SH-SY5Y (cell line): ENCODE results near the gene COMMD10.

Source experiments
- GATA2 ChIP-seq: IDR thresholded peaks from 2 replicates; pipeline ENCODE4 v1.6.1; 2011; ENCODE audit warnings: mild to moderate bottlenecking, low read depth, low read length
- GATA3 ChIP-seq: IDR thresholded peaks from 2 replicates; pipeline ENCODE4 v1.6.1; 2011; ENCODE audit warnings: low read depth, mild to moderate bottlenecking, low read length, moderate library complexity

Gene COMMD10

GRCh38 chr5:116076496-116076895 is 8.3 kb upstream of the COMMD10 start:
- TF ChIP-seq GATA2 (no peak), GATA3 (no peak)

DNA sequence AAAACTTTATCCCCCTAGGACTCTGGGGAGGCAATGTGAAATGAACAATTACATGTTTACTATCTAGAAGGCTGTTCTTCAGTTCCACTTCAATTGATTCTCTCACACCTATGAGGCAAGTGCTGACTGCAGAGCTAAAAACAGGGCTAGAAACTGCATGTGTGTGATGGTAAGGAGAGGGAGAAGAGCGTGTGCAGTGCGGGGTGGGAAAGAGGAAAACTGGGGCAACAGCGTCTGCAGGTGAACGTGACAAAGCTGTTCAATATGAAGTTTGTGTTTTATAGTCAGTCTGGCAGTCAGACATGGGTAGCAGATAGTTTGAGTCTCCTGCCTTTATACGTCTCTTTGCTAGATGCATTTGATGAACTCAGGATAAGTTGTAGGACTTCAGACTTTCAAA is 6.6 kb upstream of the COMMD10 start:
- no peak for TF ChIP-seq GATA2
- no peak for TF ChIP-seq GATA3

DNA sequence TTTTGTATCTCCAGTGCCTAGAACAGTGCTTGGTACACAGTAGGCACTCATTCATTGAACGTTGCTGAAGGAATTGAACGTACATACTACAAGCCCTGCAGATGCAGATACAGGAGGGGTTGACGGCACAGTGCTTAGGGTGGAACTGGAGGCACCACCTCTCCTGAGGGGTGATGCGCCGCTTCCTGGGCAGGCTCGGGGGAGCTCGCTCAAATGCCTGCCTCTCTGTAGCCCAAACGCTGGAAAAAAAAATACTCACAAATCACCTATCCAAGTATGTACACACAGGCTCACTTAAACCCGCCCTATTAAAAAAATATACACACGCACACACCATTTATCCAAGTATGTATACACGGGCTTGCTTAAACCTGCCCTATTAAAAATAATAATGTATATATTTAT is 536 bp upstream of the COMMD10 start:
- TF ChIP-seq GATA3 (no peak), GATA2 (no peak)

DNA sequence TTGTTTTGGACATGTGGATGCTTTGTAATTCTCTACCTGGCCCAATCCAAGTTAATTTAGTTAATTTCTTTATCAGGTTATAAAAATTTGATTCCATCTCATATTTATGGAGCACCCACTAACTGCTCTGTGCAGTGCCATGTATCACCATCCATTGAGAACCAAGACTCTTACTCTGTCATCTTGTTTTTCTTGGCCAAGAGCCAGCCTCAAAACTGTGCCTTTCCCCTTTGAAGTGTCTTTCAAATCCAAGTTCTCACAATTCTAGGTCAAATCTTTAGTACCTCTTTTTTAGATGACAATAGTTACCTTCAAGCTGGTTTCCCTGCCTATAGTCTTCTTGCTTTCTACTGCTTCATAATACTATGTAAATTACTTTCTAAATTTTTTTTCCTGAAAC is 3.2 kb downstream of the COMMD10 start:
- TF ChIP-seq GATA3 = no peak
- TF ChIP-seq GATA2 = no peak

DNA sequence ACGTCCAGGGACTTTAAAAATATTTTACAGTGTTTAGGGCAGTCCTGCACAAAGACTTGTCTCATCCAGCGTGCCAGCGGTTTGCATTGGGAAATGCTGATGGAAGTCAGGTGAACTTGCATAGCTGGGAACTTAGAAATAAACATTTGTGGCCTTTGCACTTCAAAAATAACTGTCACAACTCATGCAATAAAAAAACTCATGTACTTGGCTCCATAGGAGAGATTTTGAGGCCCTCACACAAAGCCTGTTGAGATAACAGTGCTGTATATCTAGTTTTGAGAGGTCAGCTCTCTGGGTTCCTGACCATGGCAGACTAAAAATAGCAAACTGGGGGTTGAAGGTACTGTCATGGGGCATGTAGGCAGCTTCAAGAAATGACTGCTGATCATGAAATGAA is 5.5 kb downstream of the COMMD10 start:
- TF ChIP-seq GATA2 (no peak), GATA3 (no peak)

- TF ChIP-seq GATA3 (no peak), GATA2 (no peak)
Measured at GRCh38 chr5:116091416-116091815, 6.6 kb downstream of the COMMD10 start.

DNA sequence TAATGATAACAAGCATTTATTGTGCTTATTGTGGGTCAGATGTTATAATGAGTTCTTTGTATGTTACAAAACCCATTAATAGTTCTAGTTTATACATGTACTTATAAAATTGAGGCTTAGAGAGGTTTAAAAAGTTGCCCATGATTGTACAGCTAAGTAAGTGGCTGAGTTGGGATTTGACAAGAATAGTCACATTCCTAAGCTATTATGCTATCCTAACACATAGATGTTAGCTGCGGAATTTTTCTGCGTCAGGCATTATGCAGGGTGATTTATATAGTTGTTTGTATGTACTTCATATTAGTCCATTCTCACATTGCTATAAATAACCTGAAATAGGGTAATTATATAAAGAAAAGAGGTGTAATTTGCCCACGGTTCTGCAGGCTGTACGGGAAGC is 12.5 kb downstream of the COMMD10 start:
- TF ChIP-seq GATA2 (no peak), GATA3 (no peak)

DNA sequence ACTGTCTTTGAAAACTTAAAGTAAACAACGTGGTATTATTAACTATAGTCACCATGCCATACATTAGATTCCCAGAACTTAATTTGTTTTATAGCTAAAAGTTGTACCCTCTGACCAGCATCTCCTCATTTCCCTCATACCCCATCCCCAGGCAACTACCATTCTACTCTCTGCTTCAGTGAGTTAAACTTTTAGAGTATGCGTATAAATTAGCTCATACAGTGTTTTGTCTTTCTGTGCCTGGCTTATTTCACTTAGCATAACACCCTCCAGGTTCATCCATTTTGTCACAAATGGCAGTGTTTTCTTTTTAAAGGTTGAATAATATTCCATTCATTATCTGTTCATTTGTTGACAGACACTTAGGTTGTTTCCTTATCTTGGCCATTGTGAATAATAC is 14.2 kb downstream of the COMMD10 start:
- TF ChIP-seq GATA2 = no peak
- TF ChIP-seq GATA3 = no peak

DNA sequence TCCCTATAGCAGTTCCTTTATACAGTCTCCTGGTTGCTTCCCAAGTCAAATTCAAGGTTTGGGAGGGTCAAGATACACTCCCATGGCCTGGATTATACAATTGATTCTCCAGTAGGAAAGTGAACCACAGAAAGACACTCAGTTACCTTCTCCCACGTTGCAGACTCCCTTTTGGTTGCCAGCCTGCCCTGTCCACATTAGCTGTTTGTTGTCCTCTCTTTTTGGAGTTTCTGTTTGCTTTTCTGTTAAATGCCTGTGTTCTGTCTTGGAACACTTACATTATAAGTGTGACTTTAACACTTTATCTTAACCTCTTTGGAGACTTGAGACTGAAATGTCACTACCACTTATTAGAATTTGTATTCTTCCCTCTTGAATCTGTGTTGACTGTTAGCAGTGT is 30.3 kb downstream of the COMMD10 start:
- TF ChIP-seq GATA3 = no peak
- TF ChIP-seq GATA2 = no peak

- TF ChIP-seq GATA2 = no peak
- no peak for TF ChIP-seq GATA3
Measured at GRCh38 chr5:116130471-116130870, 45.6 kb downstream of the COMMD10 start.

GRCh38 chr5:116130976-116131375 is 46.2 kb downstream of the COMMD10 start:
- TF ChIP-seq GATA2 (no peak), GATA3 (no peak)

GRCh38 chr5:116133281-116133680 is 48.5 kb downstream of the COMMD10 start:
- no peak for TF ChIP-seq GATA2
- TF ChIP-seq GATA3 = no peak

GRCh38 chr5:116135344-116135743 is 50.5 kb downstream of the COMMD10 start:
- no peak for TF ChIP-seq GATA3
- TF ChIP-seq GATA2 = no peak

GRCh38 chr5:116137544-116138378 is 52.9 kb downstream of the COMMD10 start:
- TF ChIP-seq GATA3 (no peak), GATA2 (no peak)

DNA sequence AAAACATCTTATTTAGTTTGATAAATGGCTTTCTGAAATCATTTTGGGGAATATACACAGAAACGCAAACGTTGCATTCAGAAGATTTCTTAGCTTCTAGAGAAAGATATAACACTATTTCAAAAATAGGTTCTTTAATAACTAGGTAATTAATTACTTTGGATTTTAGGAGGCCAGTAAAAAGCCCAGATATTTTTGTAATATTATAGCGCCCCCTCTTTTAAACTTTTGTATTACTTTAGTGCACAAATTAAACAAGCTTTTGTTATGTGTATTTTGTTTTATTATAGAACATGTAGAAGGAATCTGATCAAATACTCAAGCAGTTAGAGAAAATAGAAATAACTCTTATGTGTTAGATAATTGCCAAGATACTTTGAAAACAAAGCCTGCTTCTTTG is 57.7 kb downstream of the COMMD10 start:
- TF ChIP-seq GATA2 (no peak), GATA3 (no peak)
